DOHH2 (cell line): Measurements from ENCODE around the gene LRP8.

Experiments used
- EZH2phosphoT487 ChIP-seq: fragments of 200-600 bp; sonication (generic); IDR thresholded peaks from 2 replicates; pipeline ENCODE4 v1.6.1; 2017; ENCODE audit warnings: borderline replicate concordance, mild to moderate bottlenecking, antibody characterized with exemption, low read length, moderate library complexity, mixed read lengths
- TF ChIP-seq, protein P1 (sequence below): fragments of 200-600 bp; sonication (generic); IDR thresholded peaks from one replicate; pipeline ENCODE4 v1.5.1; 2014; ENCODE audit warnings: antibody characterized with exemption, mild to moderate bottlenecking, low read depth, low read length; ENCODE audit not compliant: poor library complexity, severe bottlenecking

GRCh38 chr1:53338423-53338822 lies 10.6 kb upstream of the LRP8 start:
- TF ChIP-seq, protein P1, sequence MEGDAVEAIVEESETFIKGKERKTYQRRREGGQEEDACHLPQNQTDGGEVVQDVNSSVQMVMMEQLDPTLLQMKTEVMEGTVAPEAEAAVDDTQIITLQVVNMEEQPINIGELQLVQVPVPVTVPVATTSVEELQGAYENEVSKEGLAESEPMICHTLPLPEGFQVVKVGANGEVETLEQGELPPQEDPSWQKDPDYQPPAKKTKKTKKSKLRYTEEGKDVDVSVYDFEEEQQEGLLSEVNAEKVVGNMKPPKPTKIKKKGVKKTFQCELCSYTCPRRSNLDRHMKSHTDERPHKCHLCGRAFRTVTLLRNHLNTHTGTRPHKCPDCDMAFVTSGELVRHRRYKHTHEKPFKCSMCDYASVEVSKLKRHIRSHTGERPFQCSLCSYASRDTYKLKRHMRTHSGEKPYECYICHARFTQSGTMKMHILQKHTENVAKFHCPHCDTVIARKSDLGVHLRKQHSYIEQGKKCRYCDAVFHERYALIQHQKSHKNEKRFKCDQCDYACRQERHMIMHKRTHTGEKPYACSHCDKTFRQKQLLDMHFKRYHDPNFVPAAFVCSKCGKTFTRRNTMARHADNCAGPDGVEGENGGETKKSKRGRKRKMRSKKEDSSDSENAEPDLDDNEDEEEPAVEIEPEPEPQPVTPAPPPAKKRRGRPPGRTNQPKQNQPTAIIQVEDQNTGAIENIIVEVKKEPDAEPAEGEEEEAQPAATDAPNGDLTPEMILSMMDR = no peak
- TF ChIP-seq EZH2phosphoT487 = no peak
